NCI-H510A (cell line): ENCODE measurements around the gene SCARB1.
"Not testable (repeated sequence)": the region's sequence is repeated elsewhere in the genome, so short reads cannot be mapped to it uniquely, and the experiment has no call there.

ENCODE experiments used
- DNase-seq: peaks from one replicate; lab custom pipeline; 2025; lab: John Stamatoyannopoulos, UW

SCARB1 gene, protein sequence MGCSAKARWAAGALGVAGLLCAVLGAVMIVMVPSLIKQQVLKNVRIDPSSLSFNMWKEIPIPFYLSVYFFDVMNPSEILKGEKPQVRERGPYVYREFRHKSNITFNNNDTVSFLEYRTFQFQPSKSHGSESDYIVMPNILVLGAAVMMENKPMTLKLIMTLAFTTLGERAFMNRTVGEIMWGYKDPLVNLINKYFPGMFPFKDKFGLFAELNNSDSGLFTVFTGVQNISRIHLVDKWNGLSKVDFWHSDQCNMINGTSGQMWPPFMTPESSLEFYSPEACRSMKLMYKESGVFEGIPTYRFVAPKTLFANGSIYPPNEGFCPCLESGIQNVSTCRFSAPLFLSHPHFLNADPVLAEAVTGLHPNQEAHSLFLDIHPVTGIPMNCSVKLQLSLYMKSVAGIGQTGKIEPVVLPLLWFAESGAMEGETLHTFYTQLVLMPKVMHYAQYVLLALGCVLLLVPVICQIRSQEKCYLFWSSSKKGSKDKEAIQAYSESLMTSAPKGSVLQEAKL

DNA sequence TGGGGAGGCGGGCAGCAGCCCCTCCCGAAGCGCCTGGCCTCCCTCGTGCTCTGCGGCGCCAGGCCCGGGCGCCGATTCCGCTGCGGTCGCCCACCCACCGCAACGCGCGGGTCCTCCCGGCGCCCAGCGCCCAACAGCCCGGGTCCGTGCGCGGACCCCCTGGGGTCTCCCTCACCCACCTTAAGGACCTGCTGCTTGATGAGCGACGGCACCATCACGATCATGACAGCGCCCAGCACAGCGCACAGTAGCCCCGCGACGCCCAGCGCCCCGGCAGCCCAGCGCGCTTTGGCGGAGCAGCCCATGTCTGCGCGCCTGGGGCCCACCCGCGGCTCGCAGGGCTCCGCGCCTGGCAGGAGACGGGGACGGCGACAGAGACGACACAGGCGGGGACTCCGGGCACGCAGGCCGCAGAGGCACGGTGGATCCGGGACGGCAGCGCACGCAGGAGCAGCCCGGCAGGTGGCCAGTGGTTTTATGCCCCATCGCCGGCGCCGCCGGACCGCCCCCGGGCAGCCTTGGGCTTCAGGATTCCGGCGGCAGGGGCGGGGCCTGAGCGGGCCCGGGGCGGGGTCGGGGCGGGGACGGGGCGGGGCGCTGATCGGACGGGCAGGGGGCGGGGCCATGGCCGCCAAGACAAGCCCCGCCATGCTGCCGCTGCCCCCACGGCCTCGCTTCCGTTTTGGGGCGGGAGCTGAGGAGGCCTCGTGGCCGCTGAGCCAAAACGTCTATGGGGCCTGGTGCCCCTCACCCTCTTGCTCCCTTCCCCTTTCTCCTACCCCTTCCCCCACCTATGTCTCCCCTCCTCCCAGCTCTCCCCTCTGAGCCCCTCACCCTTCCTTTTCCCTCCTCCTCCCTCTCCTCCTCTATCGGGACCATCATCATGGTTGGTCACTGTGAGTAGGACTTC lies at the start of gene SCARB1:
SCARB1 (minus strand) TSS at position 449 of the 910 bp plus-strand sequence; CDS start at position 305, 144 bp downstream.
- peak; percentile 89 for DNase-seq

DNA sequence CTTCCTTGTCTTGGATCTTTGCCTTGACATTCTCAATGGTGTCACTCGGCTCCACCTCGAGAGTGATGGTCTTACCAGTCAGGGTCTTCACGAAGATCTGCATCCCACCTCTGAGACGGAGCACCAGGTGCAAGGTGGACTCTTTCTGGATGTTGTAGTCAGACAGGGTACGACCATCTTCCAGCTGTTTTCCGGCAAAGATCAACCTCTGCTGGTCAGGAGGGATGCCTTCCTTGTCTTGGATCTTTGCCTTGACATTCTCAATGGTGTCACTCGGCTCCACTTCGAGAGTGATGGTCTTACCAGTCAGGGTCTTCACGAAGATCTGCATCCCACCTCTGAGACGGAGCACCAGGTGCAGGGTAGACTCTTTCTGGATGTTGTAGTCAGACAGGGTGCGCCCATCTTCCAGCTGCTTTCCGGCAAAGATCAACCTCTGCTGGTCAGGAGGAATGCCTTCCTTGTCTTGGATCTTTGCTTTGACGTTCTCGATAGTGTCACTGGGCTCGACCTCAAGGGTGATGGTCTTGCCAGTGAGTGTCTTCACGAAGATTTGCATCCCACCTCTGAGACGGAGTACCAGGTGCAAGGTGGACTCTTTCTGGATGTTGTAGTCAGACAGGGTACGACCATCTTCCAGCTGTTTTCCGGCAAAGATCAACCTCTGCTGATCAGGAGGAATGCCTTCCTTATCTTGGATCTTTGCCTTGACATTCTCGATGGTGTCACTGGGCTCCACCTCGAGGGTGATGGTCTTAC lies 49.0 kb upstream of the SCARB1 start:
- DNase-seq = not testable (repeated sequence)

DNA sequence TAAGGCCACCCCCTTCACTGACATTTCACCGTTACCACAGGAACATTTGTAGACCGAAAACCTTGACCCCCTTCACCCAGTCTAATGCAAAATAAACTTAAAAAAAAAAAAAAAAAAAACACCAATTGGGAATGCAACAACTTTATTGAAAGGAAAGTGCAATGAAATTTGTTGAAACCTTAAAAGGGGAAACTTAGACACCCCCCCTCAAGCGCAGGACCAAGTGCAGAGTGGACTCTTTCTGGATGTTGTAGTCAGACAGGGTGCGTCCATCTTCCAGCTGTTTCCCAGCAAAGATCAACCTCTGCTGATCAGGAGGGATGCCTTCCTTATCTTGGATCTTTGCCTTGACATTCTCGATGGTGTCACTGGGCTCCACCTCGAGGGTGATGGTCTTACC lies 47.9 kb upstream of the SCARB1 start:
- DNase-seq = not testable (repeated sequence)

GRCh38 chr12:124910561-124911478 lies 47.2 kb upstream of the SCARB1 start:
- no peak for DNase-seq

GRCh38 chr12:124909831-124910560 lies 46.3 kb upstream of the SCARB1 start:
- DNase-seq = no peak

- no peak for DNase-seq
These were observed 43.1 kb upstream of the SCARB1 start for GRCh38 chr12:124906606-124907261.

DNA sequence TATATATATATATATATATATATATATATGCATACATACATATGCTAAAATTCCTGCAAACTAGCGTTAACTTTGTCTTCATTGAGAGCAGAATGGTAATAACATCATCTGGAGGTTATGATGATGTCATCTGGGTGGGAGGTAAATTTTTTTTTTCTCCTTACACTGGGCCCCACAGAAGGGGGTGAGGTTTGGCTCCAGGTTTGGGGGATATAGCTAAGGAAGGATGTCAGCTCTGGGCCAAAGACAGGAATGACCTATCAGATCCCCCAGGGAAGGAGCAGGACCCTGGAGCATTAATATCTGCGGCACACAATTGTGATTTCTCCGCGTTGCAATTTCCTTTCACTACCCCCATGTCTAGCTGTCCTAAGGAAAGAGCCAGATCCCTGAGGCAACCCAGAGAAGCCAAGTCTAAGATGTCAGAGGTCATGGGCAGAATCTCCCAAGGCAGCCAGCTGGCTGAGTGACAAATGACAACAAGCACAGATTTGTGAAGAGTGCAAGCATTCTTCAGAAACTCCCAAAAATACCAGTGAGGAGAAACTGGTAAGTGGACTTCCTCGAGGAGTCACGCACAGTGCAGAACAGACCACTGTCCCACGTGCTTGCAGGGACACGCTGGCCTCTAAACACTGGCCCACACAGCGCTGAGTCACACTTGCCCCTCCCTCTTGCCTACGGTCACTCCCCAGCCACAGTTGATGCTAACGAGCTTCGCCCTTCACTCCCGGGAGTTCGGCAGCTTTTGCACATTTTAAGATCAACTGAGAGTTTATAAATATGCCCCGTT lies 40.8 kb upstream of the SCARB1 start:
- DNase-seq = peak; percentile 22

- DNase-seq = no peak
These were observed 39.3 kb upstream of the SCARB1 start for GRCh38 chr12:124902916-124903315.

GRCh38 chr12:124901003-124901402 lies 37.3 kb upstream of the SCARB1 start:
- no peak for DNase-seq

DNA sequence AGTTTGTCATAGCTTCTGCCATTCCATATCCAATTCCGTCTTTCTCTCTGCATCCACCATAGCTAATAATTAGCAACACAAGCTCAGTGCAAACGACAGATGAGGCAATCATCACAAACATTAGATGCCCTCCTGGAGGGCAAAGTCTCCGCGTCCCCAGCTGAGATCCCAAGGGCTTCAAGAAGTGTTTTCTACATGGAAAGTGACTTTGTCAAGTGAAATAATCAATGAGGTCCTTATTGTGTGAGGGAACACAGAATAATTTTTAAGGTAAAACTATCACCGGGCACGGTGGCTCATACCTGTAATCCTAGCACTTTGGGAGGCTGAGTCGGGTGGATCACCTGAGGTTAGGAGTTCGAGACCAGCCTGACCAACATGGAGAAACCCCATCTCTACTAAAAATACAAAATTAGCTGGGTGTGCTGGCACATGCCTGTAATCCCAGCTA lies 36.7 kb upstream of the SCARB1 start:
- not testable (repeated sequence) for DNase-seq

DNA sequence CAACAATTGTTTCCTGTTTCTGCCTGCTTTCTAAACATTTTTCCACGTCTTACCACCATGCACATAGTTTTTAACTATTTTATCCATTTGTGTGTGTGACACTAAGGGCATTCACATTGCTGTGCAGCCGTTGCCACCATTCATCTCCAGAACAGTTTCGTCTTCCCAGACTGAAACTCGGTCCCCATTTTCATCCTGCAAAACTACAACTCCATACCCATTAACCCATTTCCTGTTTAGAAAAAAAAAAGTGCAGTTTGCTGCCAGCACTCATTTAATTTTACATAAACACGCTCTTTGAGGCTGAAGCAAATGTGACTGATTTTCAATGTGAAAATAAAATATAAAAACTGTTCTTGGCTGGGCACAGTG lies 35.2 kb upstream of the SCARB1 start:
- DNase-seq = no peak

GRCh38 chr12:124898200-124898922 lies 34.7 kb upstream of the SCARB1 start:
- DNase-seq = peak; percentile 29

DNA sequence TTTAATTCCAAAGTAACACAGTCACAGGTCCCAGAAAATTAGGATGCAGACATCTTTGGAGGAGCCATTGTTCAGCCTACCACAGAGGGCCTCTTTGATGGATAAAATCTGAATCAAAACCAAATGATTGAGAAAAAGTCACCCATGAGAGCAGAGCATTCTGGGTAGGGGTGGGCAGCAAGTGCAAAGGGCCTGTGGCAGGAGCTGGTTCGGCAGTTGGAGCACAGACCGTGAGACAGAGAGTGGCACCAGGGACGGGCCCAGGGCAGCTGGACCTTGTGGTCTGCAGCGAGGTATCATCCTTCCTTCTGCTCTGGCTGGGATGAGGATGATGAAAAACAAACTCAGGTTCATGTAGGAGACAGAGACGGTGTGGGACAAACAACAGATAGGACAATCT lies 32.8 kb upstream of the SCARB1 start:
- DNase-seq = no peak

GRCh38 chr12:124893792-124894516 lies 30.3 kb upstream of the SCARB1 start:
- DNase-seq = no peak

DNA sequence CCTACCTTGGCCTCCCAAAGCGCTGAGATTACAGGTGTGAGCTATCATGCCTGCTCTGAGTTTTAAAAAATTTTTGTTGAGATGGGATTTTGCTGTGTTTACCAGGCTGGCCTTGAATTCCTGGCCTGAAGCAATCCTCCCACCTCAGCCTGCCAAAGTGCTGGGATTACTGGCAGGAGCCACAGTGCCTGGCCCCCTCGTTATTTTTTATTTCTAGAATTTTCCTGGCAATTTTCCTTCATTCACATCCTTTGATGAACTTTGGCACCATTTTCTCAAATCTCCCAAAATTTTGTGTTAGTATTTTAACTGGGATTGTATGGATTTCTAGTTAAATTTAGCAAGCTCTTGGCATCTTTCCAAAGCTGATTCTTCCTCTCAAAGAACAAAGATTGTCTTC lies 24.6 kb upstream of the SCARB1 start:
- DNase-seq = no peak

DNA sequence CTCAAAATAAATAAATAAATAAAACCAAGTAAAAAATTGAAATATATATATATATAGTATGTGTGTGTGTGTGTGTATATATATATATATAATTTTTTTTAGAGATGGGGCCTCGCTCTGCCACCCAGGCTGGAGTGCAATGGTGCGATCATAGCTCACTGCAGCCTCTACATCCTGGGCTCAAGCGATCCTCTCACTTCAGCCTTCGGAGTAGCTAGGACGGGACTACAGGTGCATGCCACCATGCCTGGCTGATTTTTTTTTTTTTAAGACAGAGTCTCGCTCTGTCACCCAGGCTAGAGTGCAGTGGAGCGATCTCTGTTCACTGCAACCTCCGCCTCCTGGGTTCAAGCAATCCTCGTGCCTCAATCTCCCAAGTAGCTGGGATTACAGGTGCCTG lies 24.1 kb upstream of the SCARB1 start:
- not testable (repeated sequence) for DNase-seq
